Fibroblast of skin of left quadriceps (primary cell): Measurements from ENCODE around the gene SLC25A5.
"Not testable (repeated sequence)": the region's sequence is repeated elsewhere in the genome, so short reads cannot be mapped to it uniquely, and the experiment has no call there.

Experiments
- DNase-seq, 2 experiments: peaks; one replicate each; pipeline ENCODE4 v3.0.0-alpha.2; 2013; ENCODE audit warnings: low read depth in 2 of 2

The SLC25A5 gene

GRCh38 chrX:119467842-119468550 is at the start of gene SLC25A5:
SLC25A5 (plus strand) TSS chrX:119468444; CDS start chrX:119468516, 72 bp downstream.
- peak; percentile 46 to 49 for DNase-seq

GRCh38 chrX:119419146-119419545 is 49.1 kb upstream of the SLC25A5 start:
- DNase-seq = no peak

DNA sequence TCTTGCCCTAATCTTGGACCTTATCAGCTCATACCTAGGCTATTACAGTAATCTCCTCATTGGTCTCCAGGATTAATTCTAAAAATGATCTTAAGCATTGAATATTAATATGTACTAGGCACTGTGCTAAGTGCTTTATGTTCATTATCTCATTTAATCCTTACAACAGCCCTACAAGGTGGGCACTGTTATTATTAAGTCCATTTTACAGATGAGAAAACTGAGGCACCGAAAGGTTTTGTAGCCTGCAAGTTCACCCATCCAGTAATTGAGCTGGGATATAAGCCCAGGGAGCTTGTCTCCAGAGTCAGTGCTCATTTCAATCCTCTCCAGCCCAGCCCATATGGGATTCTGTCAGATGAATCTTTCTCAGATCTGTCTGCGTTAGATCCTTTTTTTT is 48.3 kb upstream of the SLC25A5 start:
- DNase-seq = no peak

DNA sequence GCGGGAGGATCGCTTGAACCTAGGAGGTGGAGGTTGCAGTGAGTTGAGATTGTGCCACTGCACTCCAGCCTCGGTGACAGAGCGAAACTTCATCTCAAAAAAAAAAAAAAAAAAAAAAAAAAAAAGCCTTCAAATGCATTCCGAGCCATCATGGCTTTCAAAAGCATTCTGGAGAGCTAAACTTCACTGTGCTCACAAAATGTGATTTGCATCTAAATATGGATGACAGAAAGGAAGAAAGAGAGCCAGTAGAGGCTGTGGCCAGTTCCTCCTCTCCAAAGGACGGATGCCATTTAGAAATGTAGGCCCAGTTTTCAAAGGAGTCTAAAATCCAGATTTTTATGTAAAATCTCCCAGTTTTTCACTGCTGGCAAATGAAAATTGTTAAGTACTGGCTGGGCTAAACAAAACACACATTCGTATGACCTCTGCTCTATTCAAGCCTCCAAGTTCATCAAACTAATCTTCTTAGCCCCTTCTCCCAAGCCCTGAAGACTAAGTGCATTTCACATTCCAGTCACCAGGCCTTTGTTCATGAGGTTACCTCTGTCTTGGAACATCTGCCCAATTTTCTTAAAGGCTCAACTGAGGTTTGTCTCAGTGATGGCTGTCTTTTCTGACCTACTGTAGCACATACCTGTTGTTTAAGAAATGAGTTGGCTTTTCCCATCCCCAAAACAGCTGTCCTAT is 47.1 kb upstream of the SLC25A5 start:
- DNase-seq = no peak

DNA sequence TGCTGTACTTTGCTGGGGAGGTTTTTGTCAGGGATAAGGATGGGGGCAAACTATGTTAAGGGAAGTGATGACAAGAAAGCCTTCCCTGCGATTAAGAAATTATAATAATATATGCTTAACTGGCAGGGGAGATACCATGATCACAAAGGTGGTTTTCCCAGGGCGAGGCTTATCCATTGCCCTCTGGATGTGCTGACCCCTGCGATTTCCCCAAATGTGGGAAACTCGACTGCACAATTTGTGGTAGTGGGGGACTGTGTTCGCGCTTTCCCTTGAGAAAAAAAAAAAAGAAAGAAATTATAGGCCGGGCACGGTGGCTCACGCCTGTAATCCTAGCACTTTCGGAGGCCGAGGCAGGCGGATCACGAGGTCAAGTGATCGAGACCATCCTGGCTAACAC is 44.6 kb upstream of the SLC25A5 start:
- DNase-seq = no peak

DNA sequence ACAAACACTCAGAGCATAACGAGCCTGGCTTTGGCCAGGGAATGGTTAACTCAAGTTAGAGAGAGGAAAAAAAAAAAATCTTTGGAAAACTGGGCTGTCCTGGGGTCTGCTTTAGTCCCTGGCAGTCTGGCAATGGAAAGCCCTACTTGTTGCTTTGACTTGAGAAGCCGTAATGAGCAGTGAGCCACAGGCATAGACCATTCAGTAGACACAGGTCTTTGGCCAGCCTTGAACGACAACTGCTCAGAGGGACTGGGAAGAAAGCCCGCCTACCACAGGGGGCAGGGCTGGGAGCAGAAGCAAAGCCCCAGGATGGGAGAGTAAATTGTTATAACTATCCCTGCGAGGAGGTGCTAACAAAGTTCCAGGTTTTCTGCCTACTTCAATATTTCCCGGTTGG is 43.2 kb upstream of the SLC25A5 start:
- DNase-seq = no peak

GRCh38 chrX:119427024-119427794 is 41.0 kb upstream of the SLC25A5 start:
- no peak for DNase-seq

DNA sequence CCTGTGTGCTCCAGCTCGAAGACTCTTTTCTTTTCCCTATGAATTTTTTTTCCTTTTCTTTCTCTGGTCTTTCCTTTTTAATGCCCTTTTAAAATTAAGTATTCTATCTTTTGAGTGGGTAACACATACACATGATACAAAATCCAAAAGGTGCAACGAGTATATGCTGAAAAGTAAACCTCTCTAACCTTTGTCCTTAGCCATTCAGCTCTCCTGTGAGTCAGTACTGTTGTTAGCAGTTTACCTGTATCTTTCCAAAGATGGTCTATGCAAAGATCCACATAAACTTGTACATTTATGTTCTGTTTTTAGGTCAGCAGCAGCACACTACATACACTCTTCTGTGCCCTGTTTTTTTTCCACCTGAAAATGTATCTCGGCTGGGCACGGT is 40.5 kb upstream of the SLC25A5 start:
- no peak for DNase-seq

- DNase-seq = no peak
Measured at GRCh38 chrX:119429471-119429870, 38.8 kb upstream of the SLC25A5 start.

DNA sequence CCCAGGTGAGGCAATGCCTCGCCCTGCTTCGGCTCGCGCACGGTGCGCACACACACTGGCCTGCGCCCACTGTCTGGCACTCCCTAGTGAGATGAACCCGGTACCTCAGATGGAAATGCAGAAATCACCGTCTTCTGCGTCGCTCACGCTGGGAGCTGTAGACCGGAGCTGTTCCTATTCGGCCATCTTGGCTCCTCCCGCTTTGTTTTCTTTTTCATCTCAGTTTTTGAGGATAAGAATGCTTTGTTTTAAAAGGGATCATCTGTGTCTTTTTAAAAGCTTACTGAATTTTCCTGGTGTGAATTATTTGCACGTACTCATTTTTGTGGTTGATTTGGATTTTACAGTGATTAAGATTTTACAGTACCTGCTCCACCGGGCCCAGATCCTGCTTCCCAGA is 26.9 kb upstream of the SLC25A5 start:
- not testable (repeated sequence) for DNase-seq

DNA sequence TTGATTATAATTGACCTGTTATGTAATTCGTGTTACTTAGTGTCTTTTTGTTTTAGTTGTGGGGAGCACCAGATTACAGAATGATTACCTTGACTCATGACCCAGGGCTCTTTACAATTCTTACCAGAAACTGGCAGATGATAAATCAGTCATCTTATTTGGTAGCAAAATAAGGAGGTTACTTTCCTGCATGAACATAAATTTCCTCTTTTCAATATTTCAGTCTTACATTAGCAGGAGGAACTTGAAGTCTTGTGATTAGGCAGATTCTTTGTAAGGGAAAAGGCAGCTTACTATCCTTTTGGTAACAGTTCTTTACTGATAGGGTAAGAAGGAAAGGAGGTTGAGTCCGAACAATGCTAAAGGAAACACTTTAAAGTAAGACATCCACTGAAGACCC is 26.0 kb upstream of the SLC25A5 start:
- DNase-seq = no peak

- no peak for DNase-seq
Measured at GRCh38 chrX:119453202-119453601, 15.0 kb upstream of the SLC25A5 start.

DNA sequence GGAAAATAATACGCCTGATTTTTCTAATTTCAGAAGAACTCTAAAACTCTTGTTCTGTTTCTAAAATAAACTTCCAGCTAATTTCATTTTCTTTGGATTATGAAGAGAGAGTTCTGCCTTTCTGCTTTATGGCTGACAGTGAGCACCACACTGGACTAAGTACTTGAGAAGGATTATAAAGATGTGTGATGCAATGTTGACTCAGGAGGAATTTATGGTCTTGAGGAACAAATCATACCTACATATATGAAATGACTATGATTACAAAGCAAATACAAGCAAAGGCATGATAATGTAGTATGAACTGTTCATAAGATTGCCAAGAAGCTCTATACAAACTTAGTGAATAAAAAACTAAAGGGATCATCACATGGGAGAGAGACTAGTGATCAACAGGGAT is 13.0 kb upstream of the SLC25A5 start:
- DNase-seq = no peak

DNA sequence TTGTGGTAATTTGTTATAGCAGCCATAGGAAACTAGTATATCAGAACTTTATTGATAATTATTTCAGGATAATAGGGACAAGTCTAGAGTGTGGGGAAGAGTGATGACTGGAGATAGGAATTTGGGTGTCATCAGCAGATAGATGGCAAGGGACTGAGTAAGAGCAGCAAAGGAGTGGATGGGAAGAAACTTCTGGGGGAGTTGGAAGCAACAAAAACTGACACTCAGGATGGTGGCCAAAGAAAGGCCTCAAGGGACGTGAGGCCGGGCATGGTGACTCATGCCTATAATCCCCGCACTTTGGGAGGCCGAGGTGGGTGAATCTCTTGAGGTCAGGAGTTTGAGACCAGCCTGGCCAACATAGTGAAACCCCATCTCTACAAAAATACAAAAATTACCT is 9.1 kb upstream of the SLC25A5 start:
- DNase-seq = no peak

- no peak for DNase-seq
Measured at GRCh38 chrX:119465555-119465954, 2.7 kb upstream of the SLC25A5 start.

- no peak for DNase-seq
Measured at GRCh38 chrX:119466970-119467369, 1.3 kb upstream of the SLC25A5 start.

- no peak for DNase-seq
Measured at GRCh38 chrX:119467433-119467832, 811 bp upstream of the SLC25A5 start.

- peak; percentile 49 to 50 for DNase-seq
Measured at GRCh38 chrX:119468551-119469312, 488 bp downstream of the SLC25A5 start.

DNA sequence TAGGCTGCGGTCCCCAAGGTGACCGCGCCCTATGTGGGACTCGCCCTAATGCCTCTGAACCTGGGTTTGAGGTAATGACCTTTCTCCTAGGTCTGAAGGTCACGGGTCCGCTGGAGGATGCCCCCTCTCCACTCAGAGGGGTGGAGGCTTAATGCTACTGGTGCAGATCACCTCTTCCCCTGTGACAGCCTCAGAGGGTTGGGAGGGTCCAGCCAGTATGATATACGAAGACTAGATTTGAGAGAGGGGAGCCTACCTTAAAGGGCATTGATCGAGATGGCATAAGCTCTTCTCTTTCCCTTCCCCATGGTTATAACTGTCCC is 1.0 kb downstream of the SLC25A5 start:
- DNase-seq = no peak

- no peak for DNase-seq
Measured at GRCh38 chrX:119474615-119475388, 6.6 kb downstream of the SLC25A5 start.

- DNase-seq = no peak
Measured at GRCh38 chrX:119475389-119476101, 7.3 kb downstream of the SLC25A5 start.
